Measurements from ENCODE around the gene SCN1B.
"Not testable (repeated sequence)": the region's sequence is repeated elsewhere in the genome, so short reads cannot be mapped to it uniquely, and the experiment has no call there.

The SCN1B gene

DNA sequence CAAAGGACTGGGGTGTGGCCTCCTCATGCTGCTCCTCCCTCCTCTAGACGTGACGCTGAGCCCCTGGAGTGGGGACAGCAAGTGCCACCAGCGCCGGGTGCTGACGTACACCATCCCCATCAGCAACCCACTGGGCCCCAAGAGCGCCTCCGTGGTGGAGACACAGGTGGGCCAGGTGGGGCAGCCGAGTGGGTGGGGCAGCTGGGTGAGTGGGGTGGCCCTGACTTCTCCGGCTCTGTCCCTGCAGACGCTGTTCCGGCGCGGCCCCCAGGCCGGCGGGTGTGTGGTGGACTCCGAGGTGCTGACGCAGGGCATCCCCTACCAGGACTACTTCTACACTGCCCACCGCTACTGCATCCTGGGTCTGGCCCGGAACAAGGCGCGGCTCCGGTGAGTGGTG lies 11.1 kb upstream of the SCN1B start:
- no peak for DNase-seq

GRCh38 chr19:35021016-35021415 lies 9.3 kb upstream of the SCN1B start:
- no peak for DNase-seq

DNA sequence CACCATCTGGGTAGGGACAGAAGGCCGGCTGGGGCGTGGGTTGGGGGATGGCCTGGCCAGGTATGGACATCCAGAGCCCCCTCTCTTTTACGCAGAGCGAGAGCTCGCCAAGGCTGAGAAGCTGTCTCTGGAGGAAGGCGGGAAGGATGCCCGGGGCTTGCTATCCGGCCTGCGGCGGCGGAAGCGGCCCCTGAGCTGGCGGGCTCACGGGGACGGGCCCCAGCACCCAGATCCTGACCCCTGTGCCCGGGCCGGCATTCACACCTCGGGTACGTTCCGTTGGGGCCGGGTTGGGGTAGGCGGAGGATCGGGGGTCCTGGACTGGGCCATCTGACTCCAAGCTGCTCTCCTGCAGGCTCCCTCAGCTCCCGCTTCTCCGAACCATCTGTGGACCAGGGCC lies 8.7 kb upstream of the SCN1B start:
- no peak for DNase-seq

GRCh38 chr19:35022460-35022859 lies 7.8 kb upstream of the SCN1B start:
- DNase-seq: no peak

DNA sequence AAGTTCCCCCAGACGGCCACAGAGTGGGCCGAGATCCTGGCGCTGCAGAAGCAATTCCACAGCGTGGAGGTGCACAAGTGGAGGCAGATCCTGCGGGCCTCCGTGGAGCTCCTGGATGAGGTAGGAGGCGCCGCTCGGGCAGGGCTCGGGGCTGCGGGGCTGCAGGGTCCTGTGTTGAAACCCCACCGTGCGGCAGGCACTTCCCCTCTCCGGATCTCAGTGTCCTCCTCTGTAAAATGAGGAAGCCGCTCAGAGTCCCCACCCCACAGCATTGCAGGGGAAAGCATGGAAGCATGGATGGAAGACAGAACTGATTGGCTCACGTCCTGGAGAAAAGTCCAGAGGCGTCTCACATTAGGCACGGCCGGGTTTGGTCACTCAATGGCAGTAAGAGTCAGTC lies 6.8 kb upstream of the SCN1B start:
- DNase-seq: no peak

GRCh38 chr19:35024095-35024494 lies 6.2 kb upstream of the SCN1B start:
- DNase-seq: no peak

DNA sequence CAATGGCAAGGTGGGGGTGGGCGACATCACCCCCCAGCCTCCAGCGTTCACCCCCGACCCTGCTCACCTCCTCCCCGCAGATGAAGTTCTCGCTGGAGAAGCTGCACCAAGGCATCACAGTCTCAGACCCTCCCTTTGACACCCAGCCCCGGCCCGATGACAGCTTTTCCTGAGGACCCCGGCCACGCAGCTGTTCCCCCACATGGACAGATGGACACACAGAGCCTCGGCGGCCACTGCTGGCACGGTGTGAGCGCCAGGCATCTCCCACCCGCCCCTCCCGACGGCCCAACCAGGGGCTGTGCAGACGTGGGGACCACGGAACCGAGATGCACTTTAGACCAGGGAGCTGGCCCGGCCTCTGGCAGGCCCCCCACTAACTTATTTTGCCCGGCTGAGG lies 4.3 kb upstream of the SCN1B start:
- DNase-seq: no peak

DNA sequence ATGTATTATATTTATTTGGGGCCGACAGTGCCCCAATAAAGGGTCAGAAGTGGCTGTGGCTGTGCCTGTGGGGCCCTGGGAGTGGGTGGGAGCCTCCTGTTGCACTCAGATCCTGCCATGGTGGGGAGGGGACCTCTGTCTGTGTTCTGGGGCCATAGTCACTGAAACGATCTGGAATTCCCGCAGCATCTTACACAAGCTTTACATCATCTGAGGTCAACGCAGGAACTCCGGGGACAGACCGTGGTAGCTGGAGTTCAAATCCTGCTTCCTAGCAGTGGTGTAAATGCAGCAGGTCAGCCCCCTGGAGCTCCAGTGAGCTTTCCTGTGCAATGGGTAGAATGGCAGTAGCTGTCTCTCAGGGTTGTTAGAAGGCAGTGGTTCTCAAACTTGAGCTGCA lies 3.9 kb upstream of the SCN1B start:
- no peak for DNase-seq

GRCh38 chr19:35027009-35027408 lies 3.3 kb upstream of the SCN1B start:
- no peak for DNase-seq

- no peak for DNase-seq
These were observed 2.2 kb upstream of the SCN1B start for GRCh38 chr19:35027851-35028599.

- DNase-seq: not testable (repeated sequence)
These were observed 1.7 kb upstream of the SCN1B start for GRCh38 chr19:35028600-35028885.

DNA sequence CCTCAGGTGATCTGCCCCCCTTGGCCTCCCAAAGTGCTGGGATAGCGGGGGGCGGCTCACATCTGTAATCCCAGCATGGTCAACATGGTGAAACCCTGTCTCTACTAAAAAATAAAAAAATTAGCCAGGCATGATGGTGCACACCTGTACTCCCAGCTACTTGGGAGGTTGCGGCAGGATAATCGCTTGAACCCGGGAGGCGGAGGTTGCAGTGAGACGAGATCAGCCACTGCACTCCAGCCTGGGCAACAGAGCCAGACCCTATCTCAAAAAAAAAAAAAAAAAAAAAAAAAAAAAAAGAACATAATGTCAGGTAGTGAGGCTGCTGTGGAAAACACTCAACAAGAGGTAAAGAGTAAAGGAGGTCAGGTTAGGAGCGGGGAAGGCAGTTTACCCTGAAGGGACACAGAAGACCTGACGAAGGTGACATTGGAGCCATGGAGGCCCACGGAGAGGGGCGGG lies 964 bp upstream of the SCN1B start:
- DNase-seq: not testable (repeated sequence)

DNA sequence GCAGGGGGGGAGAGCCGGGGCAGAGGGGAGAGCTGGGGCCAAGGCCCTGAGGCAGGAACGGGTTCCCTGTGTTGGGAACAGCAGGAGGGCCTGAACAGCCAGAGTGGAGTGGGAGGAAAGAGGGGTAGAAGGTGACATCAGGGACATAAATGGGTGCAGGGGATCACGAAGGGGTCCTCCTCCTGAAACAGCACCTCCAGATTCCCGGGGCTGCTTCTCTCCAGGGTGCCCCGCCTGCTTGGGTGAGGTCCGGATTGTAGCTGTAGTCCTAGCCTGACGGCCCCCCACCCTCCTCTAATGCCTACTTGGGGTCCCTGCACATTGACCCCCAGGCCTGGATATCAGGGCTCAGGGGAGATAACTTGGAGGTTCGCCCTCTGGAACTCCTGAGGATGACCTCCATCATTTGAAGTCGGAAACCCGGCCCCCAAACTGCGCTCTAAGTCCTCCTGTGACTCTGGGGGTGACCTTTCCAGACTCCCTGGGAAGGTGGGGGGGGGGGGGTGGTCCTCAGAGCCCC lies 473 bp upstream of the SCN1B start:
- DNase-seq: no peak

DNA sequence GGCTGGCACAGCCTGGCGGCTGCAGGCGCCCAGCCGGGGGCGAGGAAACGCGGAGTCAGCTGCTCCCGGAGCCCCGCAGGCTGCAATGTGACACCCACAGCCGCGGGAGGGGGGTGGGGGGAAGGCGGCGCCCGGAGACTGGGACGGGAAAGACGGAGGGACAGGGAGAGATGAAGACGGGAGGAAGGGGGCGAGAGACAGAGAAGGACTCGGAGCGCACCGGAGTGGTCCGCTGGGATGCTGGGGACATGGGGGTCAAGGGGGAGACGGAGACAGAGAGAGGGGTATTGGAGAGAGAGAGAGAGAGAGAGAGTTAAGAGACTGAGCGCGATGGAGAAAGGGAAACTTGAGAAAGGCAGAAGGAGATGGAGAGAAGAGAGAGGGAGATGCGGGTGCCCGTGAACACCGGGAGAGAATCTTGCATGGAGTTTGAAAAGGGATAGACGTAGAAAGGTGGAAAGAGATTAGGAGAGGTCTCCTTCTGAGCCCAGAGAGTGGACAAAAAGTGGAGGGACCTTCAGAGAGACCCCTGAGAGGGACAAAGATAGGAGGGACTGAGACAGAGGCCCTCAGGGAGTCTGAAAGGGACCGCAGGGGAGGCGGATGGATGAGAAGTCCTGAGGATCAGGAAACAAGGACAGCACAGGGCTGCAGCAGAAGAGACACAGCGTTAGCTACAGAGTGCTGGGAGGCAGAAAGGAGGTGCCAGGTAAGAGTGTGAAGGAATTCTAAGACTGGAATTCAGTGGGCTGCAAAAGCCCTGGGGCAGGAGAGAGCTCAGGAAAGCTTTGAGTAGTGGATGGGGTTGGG lies 1.0 kb downstream of the SCN1B start:
- no peak for DNase-seq

GRCh38 chr19:35032356-35032865 lies 2.1 kb downstream of the SCN1B start:
- no peak for DNase-seq

- no peak for DNase-seq
These were observed 3.1 kb downstream of the SCN1B start for GRCh38 chr19:35033067-35034004.

DNA sequence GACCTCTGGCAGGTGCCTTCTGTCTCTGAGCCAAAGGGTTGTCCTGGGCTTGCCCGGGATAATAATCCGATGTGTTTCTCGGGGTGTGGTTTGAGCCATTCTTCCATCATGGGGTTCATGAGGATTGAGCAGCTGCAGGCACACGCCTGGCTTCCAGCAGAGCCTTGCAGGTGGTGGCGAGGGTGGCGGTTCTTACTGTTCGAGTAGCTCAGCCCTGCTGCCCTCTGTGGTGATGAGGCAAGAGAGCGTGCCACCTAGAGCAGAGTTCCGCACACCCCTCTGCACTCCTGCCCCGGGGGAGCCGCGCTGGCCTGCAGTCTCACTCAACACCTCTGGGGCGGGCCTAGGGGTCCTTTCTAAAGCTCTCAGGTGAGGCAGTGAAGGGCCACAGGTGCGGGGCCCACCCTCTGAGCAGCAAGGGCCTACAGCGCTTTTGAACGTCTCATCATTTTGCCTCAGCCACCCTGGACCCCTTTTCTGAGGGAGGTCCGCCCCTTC lies 3.8 kb downstream of the SCN1B start:
- no peak for DNase-seq

GRCh38 chr19:35034588-35035382 lies 4.5 kb downstream of the SCN1B start:
- DNase-seq: no peak

DNA sequence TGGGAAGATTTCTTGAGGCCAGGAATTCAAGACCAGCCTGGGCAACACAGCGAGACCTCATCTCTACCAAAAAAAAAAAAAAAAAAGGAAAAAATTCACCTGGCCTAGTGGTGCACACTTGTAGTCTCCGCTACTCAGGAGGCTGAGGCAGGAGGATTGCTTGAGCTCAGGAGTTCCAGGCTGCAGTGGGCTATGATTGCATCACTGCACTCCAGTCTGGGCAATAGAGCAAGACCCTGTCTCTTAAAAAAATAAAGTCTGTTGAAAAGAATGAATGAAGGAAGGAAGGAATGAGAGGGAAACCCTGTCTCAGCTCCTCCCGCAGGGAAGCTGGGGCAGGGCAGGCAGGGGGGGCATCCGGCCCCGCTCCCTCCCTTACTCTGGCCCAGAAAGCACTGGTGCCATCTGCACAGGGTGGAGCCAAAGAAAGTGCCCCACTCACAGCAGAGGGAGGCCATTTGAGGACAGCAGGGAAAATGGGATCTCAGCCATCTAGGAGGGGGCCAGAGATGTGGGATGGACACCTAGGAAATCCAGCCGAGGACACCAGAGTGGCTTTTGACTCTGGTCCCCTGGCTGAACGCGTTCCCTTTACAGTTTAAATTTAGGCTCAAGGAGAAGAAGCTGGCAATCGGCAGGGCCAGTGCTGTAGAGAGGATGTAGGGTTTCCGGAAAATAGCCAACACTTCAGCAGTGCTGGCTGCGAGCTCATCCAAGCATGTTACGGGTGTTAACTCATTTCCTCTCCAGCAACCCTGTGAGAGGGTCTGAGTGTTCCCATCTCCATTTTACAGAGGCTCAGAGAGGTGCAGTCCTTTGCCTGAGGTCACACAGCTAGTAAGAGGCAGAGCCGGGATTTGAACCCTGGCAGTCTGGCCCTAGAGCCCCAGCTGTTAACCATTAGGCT lies 7.7 kb downstream of the SCN1B start:
- DNase-seq: no peak

DNA sequence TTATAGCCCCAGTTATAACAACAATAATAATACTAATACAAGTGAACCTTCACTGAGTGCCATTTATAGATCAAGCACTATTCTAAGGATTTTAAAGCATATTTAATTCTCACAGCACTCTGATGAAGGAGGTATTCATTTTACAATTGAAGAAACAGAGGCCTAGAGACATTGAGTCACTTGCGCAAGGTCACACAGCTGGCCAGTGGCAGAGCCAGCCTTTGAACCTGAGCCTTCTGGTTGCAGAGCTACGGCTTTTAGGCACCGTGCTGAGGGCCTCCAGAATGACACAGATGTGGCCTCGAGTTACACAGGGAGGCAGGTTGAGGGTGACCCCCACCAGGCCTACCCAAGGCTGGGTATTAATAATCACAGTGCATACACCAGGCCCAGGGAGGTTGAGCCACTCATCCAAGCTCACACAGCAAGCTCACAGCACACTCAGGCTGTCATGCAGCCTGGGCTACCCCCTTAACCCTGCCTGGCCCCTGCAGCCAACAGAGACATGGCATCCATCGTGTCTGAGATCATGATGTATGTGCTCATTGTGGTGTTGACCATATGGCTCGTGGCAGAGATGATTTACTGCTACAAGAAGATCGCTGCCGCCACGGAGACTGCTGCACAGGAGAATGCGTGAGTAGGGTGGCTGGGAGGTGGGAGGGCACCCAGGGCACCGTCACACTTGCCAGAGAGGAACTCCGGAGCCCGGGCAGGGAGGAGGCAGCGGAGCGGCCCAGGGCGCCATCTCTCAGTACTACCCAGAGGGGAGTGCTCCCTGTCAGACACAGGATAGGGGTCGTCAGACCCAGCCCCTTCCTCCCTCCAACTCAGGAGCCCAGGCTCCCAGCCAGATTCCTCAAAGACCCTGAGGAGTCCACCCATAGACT lies 8.6 kb downstream of the SCN1B start:
- no peak for DNase-seq

Data from activated CD4-positive, alpha-beta T cell treated with anti-CD3 and anti-CD28 coated beads, Interleukin-2, amount 50 U/mL, for 4 hours (primary cell).